ENCODE data around the gene TAS2R7. TPM values are rescaled to one million over a fixed set of nuclear protein-coding genes. Genes with fewer than 3 reads are reported as not detected.

TAS2R7 gene
- total RNA-seq, 3 donors from 2014 or later (not counting 1 experiment from before 2014, with no cell fraction given) = not detected

GRCh38 chr12:10756194-10756593, 46.2 kb downstream of the TAS2R7 start:
- WGBS (ENCODE audit: insufficient coverage) = 89% methylated on average over 4 of the region's 4 CpGs
- no peak overlapping the region for H3K27ac Mint-ChIP-seq
- no peaks in the 10 kb centered on the region for H3K4me1 Mint-ChIP-seq
- H3K9me3 ChIP-seq (ENCODE audit: control insufficient read depth, insufficient read depth, low read length) = peaks cover 16% of the 10 kb centered on the region
- H3K4me3 Mint-ChIP-seq = no peak overlapping the region
- H3K27me3 Mint-ChIP-seq (ENCODE audit: low read depth in 2 of 2) = peaks cover 38 to 67% of the 10 kb centered on the region in 2 donors
- DNase-seq (no peak), ATAC-seq (no peak)
- no peaks in the 10 kb centered on the region for H3K4me1 ChIP-seq (ENCODE audit: control insufficient read depth, insufficient read depth, low read length)
- no peak overlapping the region for H3K27ac ChIP-seq (ENCODE audit: low read length)
- H3K9me3 Mint-ChIP-seq = peaks cover 3 to 8% of the 10 kb centered on the region in 2 donors
- H3K4me3 ChIP-seq (ENCODE audit: low read length) = no peak overlapping the region
- intact Hi-C loops (cut with micrococcal nuclease) = no loop called here
- H3K27me3 ChIP-seq (ENCODE audit: control insufficient read depth, insufficient read depth, low read length) = peaks cover 17% of the 10 kb centered on the region
- TF ChIP-seq, protein P1, sequence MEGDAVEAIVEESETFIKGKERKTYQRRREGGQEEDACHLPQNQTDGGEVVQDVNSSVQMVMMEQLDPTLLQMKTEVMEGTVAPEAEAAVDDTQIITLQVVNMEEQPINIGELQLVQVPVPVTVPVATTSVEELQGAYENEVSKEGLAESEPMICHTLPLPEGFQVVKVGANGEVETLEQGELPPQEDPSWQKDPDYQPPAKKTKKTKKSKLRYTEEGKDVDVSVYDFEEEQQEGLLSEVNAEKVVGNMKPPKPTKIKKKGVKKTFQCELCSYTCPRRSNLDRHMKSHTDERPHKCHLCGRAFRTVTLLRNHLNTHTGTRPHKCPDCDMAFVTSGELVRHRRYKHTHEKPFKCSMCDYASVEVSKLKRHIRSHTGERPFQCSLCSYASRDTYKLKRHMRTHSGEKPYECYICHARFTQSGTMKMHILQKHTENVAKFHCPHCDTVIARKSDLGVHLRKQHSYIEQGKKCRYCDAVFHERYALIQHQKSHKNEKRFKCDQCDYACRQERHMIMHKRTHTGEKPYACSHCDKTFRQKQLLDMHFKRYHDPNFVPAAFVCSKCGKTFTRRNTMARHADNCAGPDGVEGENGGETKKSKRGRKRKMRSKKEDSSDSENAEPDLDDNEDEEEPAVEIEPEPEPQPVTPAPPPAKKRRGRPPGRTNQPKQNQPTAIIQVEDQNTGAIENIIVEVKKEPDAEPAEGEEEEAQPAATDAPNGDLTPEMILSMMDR (IDR thresholded peaks at IDR 0.05) = no peak
- no peaks in the 10 kb centered on the region for H3K36me3 ChIP-seq (ENCODE audit: control insufficient read depth, insufficient read depth, low read length)
- peaks cover 12% of the 10 kb centered on the region for H3K36me3 Mint-ChIP-seq

- ATAC-seq = no peak
- Mint-ChIP-seq H3K4me3 (no peak overlapping the region), H3K27ac (no peak overlapping the region), H3K4me1 (peaks cover 6 to 11% of the 10 kb centered on the region in 2 donors), H3K27me3 (ENCODE audit: low read depth in 2 of 2) (peaks cover 29 to 43% of the 10 kb centered on the region in 2 donors), H3K36me3 (peaks cover 12% of the 10 kb centered on the region), H3K9me3 (peaks cover 3 to 8% of the 10 kb centered on the region in 2 donors)
- TF ChIP-seq, protein P1 (IDR thresholded peaks at IDR 0.05) = no peak
- Histone ChIP-seq H3K9me3 (ENCODE audit: control insufficient read depth, insufficient read depth, low read length) (peaks cover 16% of the 10 kb centered on the region), H3K36me3 (ENCODE audit: control insufficient read depth, insufficient read depth, low read length) (no peaks in the 10 kb centered on the region), H3K4me3 (ENCODE audit: low read length) (no peak overlapping the region), H3K4me1 (ENCODE audit: control insufficient read depth, insufficient read depth, low read length) (peaks cover 4% of the 10 kb centered on the region), H3K27ac (ENCODE audit: low read length) (no peak overlapping the region), H3K27me3 (ENCODE audit: control insufficient read depth, insufficient read depth, low read length) (peaks cover 12% of the 10 kb centered on the region)
- intact Hi-C loops (cut with micrococcal nuclease) = loop anchor here (5.0 kb wide), 1 partner anchor 386 kb away; no protein-coding TSS in a partner anchor
- DNase-seq = no peak
- 75% methylated on average over 3 of the region's 4 CpGs for WGBS (ENCODE audit: insufficient coverage)
Measured at GRCh38 chr12:10753059-10753458, 49.4 kb downstream of the TAS2R7 start.

Other genes starting within 250 kb of the TAS2R7 start
- 10 to 100 TPM; 13.0 to 16.3 (median 13.1) TPM for gene MAGOHB, start 189.0 kb downstream of the TAS2R7 start, total RNA-seq
- 1 to 10 TPM; 2.0 to 2.6 (median 2.4) TPM for gene STYK1, start 128.6 kb downstream of the TAS2R7 start, total RNA-seq
- 10 to 100 TPM; 13.4 to 36.0 (median 33.0) TPM for gene YBX3, start 79.3 kb downstream of the TAS2R7 start, total RNA-seq
- gene TAS2R8, start 4.7 kb upstream of the TAS2R7 start, total RNA-seq = not detected
- gene TAS2R9, start 7.5 kb upstream of the TAS2R7 start, total RNA-seq = not detected
- 1 to 10 TPM in 1 of 3 donors, under 1 TPM in 1, not detected in 1; 0.60 to 1.2 TPM for gene TAS2R10, start 23.7 kb upstream of the TAS2R7 start, total RNA-seq
- gene PRR4, start 46.8 kb upstream of the TAS2R7 start, total RNA-seq = 1 to 10 TPM; 3.0 to 8.1 (median 3.6) TPM
- 10 to 100 TPM; 35.1 to 46.1 (median 40.6) TPM for gene PRH1, start 81.6 kb upstream of the TAS2R7 start, total RNA-seq
- 1 to 10 TPM; 1.6 to 2.5 (median 2.0) TPM for gene TAS2R13, start 106.9 kb upstream of the TAS2R7 start, total RNA-seq
- 1 to 10 TPM in 1 of 3 donors, not detected in 2; 1.0 TPM for gene PRH2, start 126.6 kb upstream of the TAS2R7 start, total RNA-seq
- 1 to 10 TPM; 3.6 to 4.8 (median 4.4) TPM for gene TAS2R14, start 136.6 kb upstream of the TAS2R7 start, total RNA-seq
- gene TAS2R50, start 184.3 kb upstream of the TAS2R7 start, total RNA-seq = 1 to 10 TPM in 2 of 3 donors, under 1 TPM in 1; 0.88 to 3.0 (median 2.0) TPM
- 1 to 10 TPM; 2.0 to 2.8 (median 2.4) TPM for gene TAS2R20, start 195.7 kb upstream of the TAS2R7 start, total RNA-seq
- 1 to 10 TPM; 2.9 to 4.1 (median 3.8) TPM for gene TAS2R19, start 220.0 kb upstream of the TAS2R7 start, total RNA-seq
- 1 to 10 TPM; 3.7 to 6.2 (median 4.0) TPM for gene TAS2R31, start 228.8 kb upstream of the TAS2R7 start, total RNA-seq